ENCODE results near the gene RPRML. TPM values are rescaled to one million over a fixed set of nuclear protein-coding genes. Genes with fewer than 3 reads are reported as not detected.

RPRML gene
- total RNA-seq, 1 donor from 2014 or later: not detected

GRCh38 chr17:46940692-46941404 is 38.2 kb downstream of the RPRML start:
- H3K27me3 Mint-ChIP-seq (ENCODE audit: insufficient read depth, low read depth): peaks cover 3% of the 10 kb centered on the region
- H3K4me2 ChIP-seq: no peak overlapping the region
- no peak overlapping the region for H3K4me3 Mint-ChIP-seq
- peak overlapping the region; percentile 69 for H3K27ac Mint-ChIP-seq
- no peaks in the 10 kb centered on the region for H3K9me3 Mint-ChIP-seq
- DNase-seq (ENCODE audit: low spot score): peak; percentile 76
- H3K4me3 ChIP-seq: no peak overlapping the region
- no peaks in the 10 kb centered on the region for H3K27me3 ChIP-seq
- H3K4me1 Mint-ChIP-seq: peaks cover 26% of the 10 kb centered on the region
- peaks cover 8% of the 10 kb centered on the region for H3K4me1 ChIP-seq
- TF ChIP-seq EZH2 (IDR thresholded peaks at IDR 0.05) (no peak), EZH2phosphoT487 (IDR thresholded peaks at IDR 0.05) (no peak), CTCF (IDR thresholded peaks at IDR 0.05) (peak; percentile 79)
- no peaks in the 10 kb centered on the region for H3K36me3 ChIP-seq
- no peak overlapping the region for H3K9ac ChIP-seq
- no peaks in the 10 kb centered on the region for H3K79me2 ChIP-seq (ENCODE audit: low read depth)
- peaks cover 23% of the 10 kb centered on the region for H4K20me1 ChIP-seq (ENCODE audit: low read depth)
- peaks cover 15% of the 10 kb centered on the region for H3K36me3 Mint-ChIP-seq
- H3K27ac ChIP-seq: no peak overlapping the region
- peaks cover 12% of the 10 kb centered on the region for H3F3A ChIP-seq (ENCODE audit: low read depth)
- H2AFZ ChIP-seq (replicated peaks): no peak overlapping the region
- no peaks in the 10 kb centered on the region for H3K9me3 ChIP-seq (ENCODE audit: low read depth)

GRCh38 chr17:46935658-46936266 is 43.3 kb downstream of the RPRML start:
- Histone ChIP-seq H3F3A (ENCODE audit: low read depth) (peaks cover 7% of the 10 kb centered on the region), H3K27ac (no peak overlapping the region), H3K9ac (no peak overlapping the region), H3K27me3 (no peaks in the 10 kb centered on the region), H3K4me2 (no peak overlapping the region), H3K79me2 (ENCODE audit: low read depth) (no peaks in the 10 kb centered on the region), H2AFZ (replicated peaks) (no peak overlapping the region), H4K20me1 (ENCODE audit: low read depth) (peaks cover 11% of the 10 kb centered on the region), H3K36me3 (peaks cover 6% of the 10 kb centered on the region), H3K9me3 (ENCODE audit: low read depth) (no peaks in the 10 kb centered on the region), H3K4me1 (no peaks in the 10 kb centered on the region), H3K4me3 (no peak overlapping the region)
- Mint-ChIP-seq H3K36me3 (peaks cover 41% of the 10 kb centered on the region), H3K9me3 (no peaks in the 10 kb centered on the region), H3K27me3 (ENCODE audit: insufficient read depth, low read depth) (no peaks in the 10 kb centered on the region), H3K4me1 (peaks cover 6% of the 10 kb centered on the region), H3K27ac (no peak overlapping the region), H3K4me3 (no peak overlapping the region)
- TF ChIP-seq EZH2 (IDR thresholded peaks at IDR 0.05) (no peak), CTCF (IDR thresholded peaks at IDR 0.05) (no peak), EZH2phosphoT487 (IDR thresholded peaks at IDR 0.05) (no peak)
- DNase-seq (ENCODE audit: low spot score): no peak

- Histone ChIP-seq H3K4me2 (no peak overlapping the region), H3K9me3 (ENCODE audit: low read depth) (no peaks in the 10 kb centered on the region), H3K36me3 (peaks cover 8% of the 10 kb centered on the region), H4K20me1 (ENCODE audit: low read depth) (peaks cover 36% of the 10 kb centered on the region), H3K27me3 (no peaks in the 10 kb centered on the region), H3K27ac (no peak overlapping the region), H2AFZ (replicated peaks) (no peak overlapping the region), H3K79me2 (ENCODE audit: low read depth) (peaks cover 25% of the 10 kb centered on the region), H3K4me1 (no peaks in the 10 kb centered on the region), H3K9ac (no peak overlapping the region), H3F3A (ENCODE audit: low read depth) (peaks cover 3% of the 10 kb centered on the region), H3K4me3 (no peak overlapping the region)
- Mint-ChIP-seq H3K4me1 (peaks cover 7% of the 10 kb centered on the region), H3K36me3 (peaks cover 31% of the 10 kb centered on the region), H3K9me3 (no peaks in the 10 kb centered on the region), H3K27ac (no peak overlapping the region), H3K4me3 (no peak overlapping the region), H3K27me3 (ENCODE audit: insufficient read depth, low read depth) (no peaks in the 10 kb centered on the region)
- DNase-seq (ENCODE audit: low spot score): no peak
- TF ChIP-seq CTCF (IDR thresholded peaks at IDR 0.05) (no peak), EZH2 (IDR thresholded peaks at IDR 0.05) (no peak), EZH2phosphoT487 (IDR thresholded peaks at IDR 0.05) (no peak)
Measured at GRCh38 chr17:46931596-46931995, 47.5 kb downstream of the RPRML start.

Data from neural progenitor cell (in vitro differentiated cells).